Duodenal mucosa (tissue), 2 donors: ENCODE measurements around the gene SLC3A2.
"Not testable (repeated sequence)": the region's sequence is repeated elsewhere in the genome, so short reads cannot be mapped to it uniquely, and the experiment has no call there.

Experiments used
- H3K27ac ChIP-seq: one replicate; pipeline ENCODE4 v1.7.0; 2013; ENCODE audit warnings: low read depth, low read length
- H3K27me3 ChIP-seq, 2 donors: one replicate each; pipeline ENCODE4 v1.7.0; 2013; ENCODE audit warnings: low read length in 2 of 2, control low read depth in 1 of 2; ENCODE audit not compliant: insufficient read depth in 2 of 2, control insufficient read depth in 1 of 2
- H3K36me3 ChIP-seq, 2 donors: one replicate each; pipeline ENCODE4 v1.7.0; 2013; ENCODE audit warnings: low read length in 2 of 2, control low read depth in 1 of 2; ENCODE audit not compliant: insufficient read depth in 2 of 2, control insufficient read depth in 1 of 2
- H3K4me1 ChIP-seq, 2 donors: one replicate each; pipeline ENCODE4 v1.7.0; 2013; ENCODE audit warnings: low read length in 2 of 2, control low read depth in 1 of 2; ENCODE audit not compliant: insufficient read depth in 2 of 2, control insufficient read depth in 1 of 2
- H3K4me3 ChIP-seq, 2 donors: one replicate each; pipeline ENCODE4 v1.7.0; 2013; ENCODE audit warnings: low read length in 2 of 2, low read depth in 1 of 2
- H3K9ac ChIP-seq, 2 donors: one replicate each; pipeline ENCODE4 v1.7.0; 2013; ENCODE audit warnings: low read length in 2 of 2, low read depth in 1 of 2
- H3K9me3 ChIP-seq, 2 donors: one replicate each; pipeline ENCODE4 v1.7.0; 2013; ENCODE audit warnings: low read length in 2 of 2, control low read depth in 1 of 2; ENCODE audit not compliant: control insufficient read depth in 1 of 2

Gene SLC3A2

GRCh38 chr11:62852523-62853188 lies 28.0 kb upstream of the SLC3A2 start:
- no peak overlapping the region for H3K4me3 ChIP-seq
- no peaks in the 10 kb centered on the region for H3K9me3 ChIP-seq
- peak overlapping the region in 1 of 2 donors; percentile 80 for H3K9ac ChIP-seq
- H3K27ac ChIP-seq = no peak overlapping the region
- H3K4me1 ChIP-seq = peaks cover 29 to 31% of the 10 kb centered on the region in 2 donors
- H3K36me3 ChIP-seq = peaks cover 29 to 34% of the 10 kb centered on the region in 2 donors
- H3K27me3 ChIP-seq = no peaks in the 10 kb centered on the region

DNA sequence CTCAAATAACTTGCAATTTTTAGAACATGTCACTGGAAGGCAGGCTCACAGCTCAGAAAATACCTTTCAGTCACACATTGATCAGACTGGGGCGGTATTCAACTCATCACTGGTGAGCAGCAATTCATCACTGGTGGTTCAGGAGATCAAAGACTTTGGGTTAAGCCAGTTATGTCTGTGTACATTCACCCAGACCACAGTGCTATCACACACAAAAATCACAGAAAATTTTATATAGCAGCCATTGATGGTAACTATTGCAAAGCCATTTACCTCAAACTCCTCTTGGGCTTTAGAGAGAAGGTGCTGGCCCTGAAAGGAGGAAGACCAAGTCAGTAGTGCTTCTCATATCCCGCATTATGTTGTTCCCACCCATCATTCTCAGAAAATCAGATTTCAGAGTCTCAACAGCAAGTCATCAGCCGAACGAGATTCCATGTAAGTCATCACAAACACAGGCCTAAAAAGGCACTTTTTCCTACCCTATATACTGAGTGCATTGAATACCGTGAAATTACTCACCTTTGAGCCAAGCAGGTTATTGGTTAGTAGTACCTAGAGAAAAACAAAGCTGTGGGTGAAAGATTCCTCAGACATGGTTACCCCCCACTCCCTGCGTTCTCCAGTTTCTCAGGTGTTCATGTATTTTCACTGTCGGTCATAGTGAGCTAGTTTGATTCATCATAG lies 27.3 kb upstream of the SLC3A2 start:
- Histone ChIP-seq H3K4me1 (peaks cover 29 to 31% of the 10 kb centered on the region in 2 donors), H3K27ac (no peak overlapping the region), H3K27me3 (no peaks in the 10 kb centered on the region), H3K9me3 (no peaks in the 10 kb centered on the region), H3K4me3 (peak overlapping the region; percentile 84 to 95), H3K36me3 (peaks cover 29 to 34% of the 10 kb centered on the region in 2 donors), H3K9ac (peak overlapping the region; percentile 48 to 80)

DNA sequence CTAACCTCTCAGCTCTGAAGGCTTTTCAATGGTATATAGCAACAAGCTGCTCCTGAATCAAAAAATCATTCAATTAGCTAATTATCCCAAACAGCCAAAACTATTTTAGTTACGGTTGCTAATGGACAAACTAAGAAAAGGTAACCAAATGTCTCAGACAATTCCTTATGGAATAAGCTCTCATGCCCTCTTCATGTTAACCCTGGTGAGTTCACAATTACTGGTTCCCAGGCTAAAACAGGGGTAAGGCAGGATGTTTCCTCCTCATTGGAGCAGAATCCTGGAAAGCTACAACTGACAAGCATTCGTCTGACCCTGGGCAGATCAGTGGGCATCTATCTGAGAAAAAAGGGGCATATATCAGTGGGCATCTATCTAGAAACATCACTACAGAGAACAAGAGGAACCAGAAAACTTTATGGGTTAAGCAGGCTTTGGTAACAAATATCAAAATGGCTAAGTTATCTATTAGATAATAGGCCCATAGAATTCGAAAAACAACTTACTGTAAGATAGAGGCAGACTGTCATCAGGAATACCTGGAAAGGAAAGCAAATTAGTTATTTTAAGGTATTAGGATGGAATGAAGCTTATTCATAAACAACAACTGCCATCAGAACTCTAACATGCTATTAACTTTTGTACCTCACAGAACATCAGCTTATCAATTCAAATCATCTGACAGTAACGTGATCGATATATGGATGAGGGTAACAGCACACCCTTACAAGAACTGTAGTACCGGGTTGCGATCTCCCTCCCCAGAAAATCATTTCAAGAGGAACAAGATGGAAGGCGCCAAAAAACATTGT lies 26.5 kb upstream of the SLC3A2 start:
- Histone ChIP-seq H3K9me3 (no peaks in the 10 kb centered on the region), H3K27ac (no peak overlapping the region), H3K4me1 (peaks cover 29 to 31% of the 10 kb centered on the region in 2 donors), H3K36me3 (peaks cover 29 to 34% of the 10 kb centered on the region in 2 donors), H3K4me3 (peak overlapping the region; percentile 84 to 95), H3K9ac (peak overlapping the region; percentile 80 to 84), H3K27me3 (no peaks in the 10 kb centered on the region)

DNA sequence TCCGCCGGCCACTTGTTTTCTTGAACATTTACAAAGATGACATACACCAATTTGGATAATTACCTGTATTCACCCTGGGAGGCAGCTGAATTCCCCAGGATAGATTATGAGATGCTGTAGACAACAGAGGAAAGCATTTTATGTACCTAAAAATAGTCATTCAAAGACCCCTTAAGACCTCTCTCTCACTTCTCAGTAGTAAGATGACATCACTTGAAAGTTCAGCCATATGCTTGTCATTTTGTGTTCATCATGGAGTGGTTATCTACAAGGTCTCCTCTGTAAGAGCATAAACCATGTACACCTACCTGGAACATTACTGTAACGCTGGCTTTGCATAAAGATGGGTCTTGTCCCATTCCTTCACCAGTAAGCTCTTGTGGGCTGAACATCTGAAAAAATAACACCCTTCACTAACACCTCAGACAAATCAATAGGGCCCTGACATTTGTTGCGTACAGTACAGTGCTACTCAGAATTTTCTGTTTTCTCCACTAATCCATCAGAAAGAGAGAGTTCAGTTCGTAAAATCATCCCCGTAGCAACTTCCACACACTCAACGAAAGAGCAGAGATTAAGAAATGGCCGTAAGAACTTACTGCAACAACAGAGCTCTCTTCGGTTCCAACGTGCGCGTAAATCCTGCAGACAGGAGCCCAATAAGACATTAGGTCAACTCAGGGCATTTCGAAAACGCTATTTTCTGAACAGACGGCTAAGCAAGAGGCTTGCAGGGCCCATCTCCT lies 25.7 kb upstream of the SLC3A2 start:
- Histone ChIP-seq H3K27me3 (no peaks in the 10 kb centered on the region), H3K36me3 (peaks cover 29 to 34% of the 10 kb centered on the region in 2 donors), H3K4me3 (peak overlapping the region; percentile 84 to 95), H3K27ac (no peak overlapping the region), H3K4me1 (peaks cover 29 to 31% of the 10 kb centered on the region in 2 donors), H3K9ac (peak overlapping the region; percentile 80 to 84), H3K9me3 (no peaks in the 10 kb centered on the region)

DNA sequence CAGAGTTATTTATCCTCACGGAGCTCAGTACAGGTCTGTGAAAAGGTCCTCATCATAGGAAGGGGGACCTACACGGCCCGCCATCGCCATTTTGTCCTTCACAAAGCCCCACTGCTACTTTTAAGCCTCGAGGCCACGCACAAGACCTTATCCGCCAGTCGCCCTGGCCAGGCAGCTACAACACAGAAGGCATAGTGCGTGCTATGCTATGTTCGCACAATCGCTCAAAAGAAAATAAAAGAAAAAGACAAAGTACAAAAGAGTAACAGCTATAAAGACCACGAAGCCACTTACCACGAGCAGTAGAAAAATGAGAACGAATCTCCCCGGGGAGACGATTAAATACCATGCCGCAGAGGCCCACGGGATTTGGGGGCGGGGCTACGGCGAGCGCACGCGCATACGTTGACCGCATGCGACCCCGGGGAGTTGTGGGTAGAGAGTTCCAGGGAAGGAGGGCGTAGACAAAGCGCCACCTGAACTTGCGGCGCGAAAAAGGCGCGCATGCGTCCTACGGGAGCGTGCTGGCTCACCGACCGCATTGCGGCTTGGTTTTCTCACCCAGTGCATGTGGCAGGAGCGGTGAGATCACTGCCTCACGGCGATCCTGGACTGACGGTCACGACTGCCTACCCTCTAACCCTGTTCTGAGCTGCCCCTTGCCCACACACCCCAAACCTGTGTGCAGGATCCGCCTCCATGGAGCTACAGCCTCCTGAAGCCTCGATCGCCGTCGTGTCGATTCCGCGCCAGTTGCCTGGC lies 24.9 kb upstream of the SLC3A2 start:
- H3K27me3 ChIP-seq = no peaks in the 10 kb centered on the region
- H3K4me3 ChIP-seq = peak overlapping the region; percentile 84 to 95
- peaks cover 29 to 31% of the 10 kb centered on the region in 2 donors for H3K4me1 ChIP-seq
- peaks cover 29 to 34% of the 10 kb centered on the region in 2 donors for H3K36me3 ChIP-seq
- peak overlapping the region; percentile 6 for H3K27ac ChIP-seq
- H3K9me3 ChIP-seq = no peaks in the 10 kb centered on the region
- peak overlapping the region; percentile 80 to 84 for H3K9ac ChIP-seq

- Histone ChIP-seq H3K27me3 (no peaks in the 10 kb centered on the region), H3K4me3 (peak overlapping the region; percentile 84 to 95), H3K36me3 (peaks cover 29 to 34% of the 10 kb centered on the region in 2 donors), H3K4me1 (peaks cover 29 to 31% of the 10 kb centered on the region in 2 donors), H3K27ac (peak overlapping the region; percentile 6), H3K9ac (peak overlapping the region; percentile 76 to 84), H3K9me3 (no peaks in the 10 kb centered on the region)
Observed at GRCh38 chr11:62856333-62856895, 24.3 kb upstream of the SLC3A2 start.

DNA sequence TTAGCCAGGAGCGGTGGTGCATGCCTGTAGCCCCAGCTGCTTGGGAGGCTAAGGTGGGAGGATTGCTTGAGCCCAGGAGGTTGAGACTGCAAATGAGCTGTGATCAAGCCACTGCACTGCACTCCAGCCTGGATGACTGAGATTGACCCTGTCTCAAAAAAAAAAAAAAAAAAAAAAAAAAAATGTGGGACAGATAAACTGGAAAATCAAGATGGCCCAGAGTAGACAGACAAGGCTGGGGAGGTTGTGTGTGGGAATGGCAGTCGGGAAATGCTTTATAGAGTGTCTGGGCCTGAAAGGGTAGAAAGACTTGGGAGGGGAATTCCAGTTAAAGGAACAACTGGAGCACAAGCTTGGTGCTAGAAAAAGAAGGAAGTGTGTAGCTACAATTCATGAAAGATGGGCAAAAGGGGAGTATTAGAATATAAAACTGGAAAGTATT lies 23.1 kb upstream of the SLC3A2 start:
- Histone ChIP-seq H3K4me3 (no peak overlapping the region), H3K27ac (no peak overlapping the region), H3K9me3 (no peaks in the 10 kb centered on the region), H3K9ac (no peak overlapping the region), H3K4me1 (peaks cover 29 to 30% of the 10 kb centered on the region in 2 donors), H3K27me3 (no peaks in the 10 kb centered on the region), H3K36me3 (peaks cover 19 to 26% of the 10 kb centered on the region in 2 donors)

DNA sequence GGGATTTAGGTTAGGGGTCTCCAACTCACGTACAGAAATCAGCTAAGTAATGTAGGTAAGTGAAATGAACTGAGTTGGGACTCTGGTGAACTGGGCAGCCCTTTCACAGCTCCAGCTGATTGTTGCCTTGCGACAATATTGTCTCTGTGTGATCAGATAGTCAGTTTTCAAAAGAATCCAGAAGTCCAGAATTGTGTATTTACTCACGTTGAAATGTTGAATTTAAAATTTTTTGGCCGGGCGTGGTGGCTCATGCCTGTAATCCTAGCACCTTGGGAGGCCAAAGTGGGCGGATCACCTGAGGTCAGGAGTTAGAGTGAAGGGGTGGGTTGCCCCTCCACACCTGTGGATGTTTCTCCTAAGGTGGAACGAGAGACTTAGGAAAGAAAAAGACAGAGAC lies 22.5 kb upstream of the SLC3A2 start:
- H3K27ac ChIP-seq = no peak overlapping the region
- peaks cover 12 to 20% of the 10 kb centered on the region in 2 donors for H3K36me3 ChIP-seq
- H3K27me3 ChIP-seq = no peaks in the 10 kb centered on the region
- H3K9ac ChIP-seq = no peak overlapping the region
- no peak overlapping the region for H3K4me3 ChIP-seq
- H3K9me3 ChIP-seq = no peaks in the 10 kb centered on the region
- peaks cover 23 to 26% of the 10 kb centered on the region in 2 donors for H3K4me1 ChIP-seq

DNA sequence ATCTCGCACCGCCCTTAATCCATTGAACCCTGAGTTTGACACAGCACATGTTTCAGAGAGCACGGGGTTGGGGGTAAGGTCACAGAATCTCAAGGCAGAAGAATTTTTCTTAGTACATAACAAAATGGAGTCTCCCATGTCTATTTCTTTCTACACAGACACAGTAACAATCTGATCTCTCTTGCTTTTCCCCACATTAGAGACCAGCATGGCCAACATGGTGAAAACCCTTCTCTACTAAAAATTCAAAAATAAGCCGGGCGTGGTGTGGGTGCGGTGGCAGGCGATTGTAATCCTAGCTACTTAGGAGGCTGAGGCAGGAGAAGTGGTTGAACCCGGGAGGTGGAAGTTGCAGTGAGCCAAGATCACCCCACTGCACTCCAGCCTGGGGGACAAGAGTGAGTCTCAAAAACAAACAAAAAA lies 21.4 kb upstream of the SLC3A2 start:
- H3K4me1 ChIP-seq = peaks cover 12 to 15% of the 10 kb centered on the region in 2 donors
- not testable (repeated sequence) for H3K9ac ChIP-seq, H3K4me3 ChIP-seq, H3K27me3 ChIP-seq, H3K9me3 ChIP-seq, H3K27ac ChIP-seq, H3K36me3 ChIP-seq
